HG03159 (cell line): ENCODE results near the gene MSRB3.

Source experiments
- ATAC-seq: cut with Tn5 transposase; IDR thresholded peaks from one replicate; pipeline ENCODE4 v1.9.1; 2021; ENCODE audit warnings: mild to moderate bottlenecking, moderate library complexity; ENCODE audit not compliant: unreplicated experiment

The MSRB3 gene

GRCh38 chr12:65278576-65279368 is at the start of gene MSRB3:
TSS of gene MSRB3 (plus strand) at chr12:65278683. CDS start at chr12:65308580, 29,897 bp downstream.
- ATAC-seq: peak; percentile 74

GRCh38 chr12:65229441-65229840 is 49.0 kb upstream of the MSRB3 start:
- ATAC-seq: no peak

GRCh38 chr12:65232476-65233077 is 45.9 kb upstream of the MSRB3 start:
- peak; percentile 48 for ATAC-seq

- no peak for ATAC-seq
Observed at GRCh38 chr12:65237153-65237552, 41.3 kb upstream of the MSRB3 start.

- ATAC-seq: no peak
Observed at GRCh38 chr12:65238609-65239008, 39.9 kb upstream of the MSRB3 start.

GRCh38 chr12:65248656-65249633 is 29.5 kb upstream of the MSRB3 start:
- no peak for ATAC-seq

- no peak for ATAC-seq
Observed at GRCh38 chr12:65252515-65252914, 26.0 kb upstream of the MSRB3 start.

- no peak for ATAC-seq
Observed at GRCh38 chr12:65257986-65258385, 20.5 kb upstream of the MSRB3 start.

- ATAC-seq: peak; percentile 83
Observed at GRCh38 chr12:65259501-65259900, 19.0 kb upstream of the MSRB3 start.

- no peak for ATAC-seq
Observed at GRCh38 chr12:65263777-65264176, 14.7 kb upstream of the MSRB3 start.

- ATAC-seq: no peak
Observed at GRCh38 chr12:65266408-65266807, 12.1 kb upstream of the MSRB3 start.

GRCh38 chr12:65269603-65270002 is 8.9 kb upstream of the MSRB3 start:
- no peak for ATAC-seq

- no peak for ATAC-seq
Observed at GRCh38 chr12:65274602-65275272, 3.7 kb upstream of the MSRB3 start.

GRCh38 chr12:65275627-65276026 is 2.9 kb upstream of the MSRB3 start:
- no peak for ATAC-seq

- ATAC-seq: no peak
Observed at GRCh38 chr12:65276916-65277530, 1.5 kb upstream of the MSRB3 start.

GRCh38 chr12:65277994-65278575 is 398 bp upstream of the MSRB3 start:
- ATAC-seq: no peak

GRCh38 chr12:65279369-65280112 is 1.1 kb downstream of the MSRB3 start:
- no peak for ATAC-seq

- no peak for ATAC-seq
Observed at GRCh38 chr12:65280306-65280705, 1.8 kb downstream of the MSRB3 start.

- ATAC-seq: no peak
Observed at GRCh38 chr12:65282840-65283239, 4.4 kb downstream of the MSRB3 start.
